Measurements from ENCODE around the gene UBXN2A. TPM values are rescaled to one million over a fixed set of nuclear protein-coding genes. Genes with fewer than 3 reads are reported as not detected.
"Not testable (repeated sequence)": the region's sequence is repeated elsewhere in the genome, so short reads cannot be mapped to it uniquely, and the experiment has no call there.

The UBXN2A gene
- total RNA-seq, 1 donor from 2014 or later, result 18.5 TPM

DNA sequence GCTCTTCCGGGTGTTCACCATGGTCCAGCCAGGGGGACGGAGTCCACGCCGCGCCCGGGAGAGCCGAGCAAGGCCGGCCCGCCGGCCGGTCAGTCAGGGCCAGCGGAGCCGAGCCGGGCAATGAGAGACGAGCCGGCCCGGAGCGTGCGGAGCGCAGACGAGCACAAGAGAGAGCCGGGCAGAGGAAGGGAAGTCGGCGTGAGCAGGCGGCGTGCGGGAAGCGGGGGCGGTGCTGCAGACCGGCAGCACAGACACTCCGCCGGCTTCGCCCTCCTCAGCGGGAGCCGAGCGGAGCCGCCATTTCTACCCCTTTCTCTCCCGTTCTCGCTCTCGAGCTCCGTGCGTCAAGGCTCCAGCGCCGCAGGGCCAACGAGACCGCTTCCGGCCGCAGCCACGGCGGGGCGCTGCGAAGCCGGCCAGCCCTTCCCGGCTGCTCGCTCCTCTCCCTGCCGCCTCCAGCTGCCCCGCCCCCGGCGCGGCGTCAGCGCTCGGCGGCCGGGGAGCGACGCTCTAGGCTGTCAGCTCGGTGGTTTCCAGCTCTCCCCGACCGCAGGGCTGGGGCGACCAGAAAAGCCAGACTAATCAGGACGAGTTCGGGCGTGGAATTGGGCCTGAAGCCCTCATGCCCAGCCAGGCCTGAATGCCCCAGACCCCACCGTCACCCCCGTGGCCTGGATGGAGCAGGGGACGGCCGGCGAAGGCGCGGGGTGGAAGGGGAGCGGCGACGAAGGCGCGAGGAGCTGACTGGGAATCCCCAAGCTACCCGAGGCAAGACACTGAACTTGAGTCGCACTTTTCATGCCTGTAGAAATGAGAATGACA lies 13.3 kb upstream of the UBXN2A start, which contains the start of gene ATAD2B:
Gene ATAD2B (minus strand): TSS at position 374 of the 822 bp plus-strand sequence. CDS start 353 bp downstream, at position 21.
- intact Hi-C loops (cut with DNase I), result loop anchor here (5.0 kb wide), 1 partner anchor 150 kb away; the partner anchor contains the start of gene SF3B6
- DNase-seq (peak; percentile 95), ATAC-seq (ENCODE audit: poor library complexity) (peak; percentile 98)

DNA sequence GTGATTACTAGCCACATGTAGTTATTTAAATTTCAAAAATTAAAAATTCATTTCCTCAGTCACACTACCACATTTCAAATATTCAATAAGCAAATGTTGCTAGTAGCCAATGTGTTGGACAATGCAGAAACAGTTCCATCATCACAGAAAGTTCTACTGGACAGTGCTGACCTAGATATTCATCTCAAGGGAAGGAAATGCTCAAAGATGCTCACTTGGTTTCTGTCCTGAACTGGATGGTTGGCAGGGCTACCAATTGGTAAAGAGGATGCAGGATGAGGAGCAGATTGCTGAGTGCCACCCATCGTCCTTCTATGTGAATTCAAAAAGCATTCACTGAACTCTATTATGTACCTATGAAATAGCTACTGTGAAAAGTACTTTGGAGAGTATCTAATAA lies 6.0 kb upstream of the UBXN2A start:
- no peak for ATAC-seq (ENCODE audit: poor library complexity)
- intact Hi-C loops (cut with DNase I), result no loop called here
- no peak for DNase-seq

- DNase-seq (no peak), ATAC-seq (ENCODE audit: poor library complexity) (peak; percentile 42)
- intact Hi-C loops (cut with DNase I), result no loop called here
Observed at GRCh38 chr2:23940718-23941620, 706 bp downstream of the UBXN2A start.

DNA sequence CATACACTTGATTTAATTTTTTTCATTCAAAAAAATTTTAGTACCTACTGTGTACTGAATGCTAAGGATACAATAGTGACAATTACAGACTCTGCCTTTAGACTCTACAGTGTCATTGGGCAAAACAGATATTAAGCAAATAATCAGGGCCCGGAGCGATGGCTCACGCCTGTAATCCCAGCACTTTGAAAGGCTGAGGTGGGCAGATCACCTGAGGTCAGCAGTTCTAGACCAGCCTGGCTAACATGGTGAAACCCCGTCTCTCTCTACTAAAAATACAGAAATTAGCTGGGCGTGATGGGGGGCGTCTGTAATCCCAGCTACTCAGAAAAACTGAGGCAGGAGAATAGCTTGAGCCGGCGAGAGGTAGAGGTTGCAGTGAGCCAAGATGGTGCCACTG lies 1.4 kb downstream of the UBXN2A start:
- DNase-seq (no peak), ATAC-seq (ENCODE audit: poor library complexity) (no peak)
- intact Hi-C loops (cut with DNase I), result no loop called here

DNA sequence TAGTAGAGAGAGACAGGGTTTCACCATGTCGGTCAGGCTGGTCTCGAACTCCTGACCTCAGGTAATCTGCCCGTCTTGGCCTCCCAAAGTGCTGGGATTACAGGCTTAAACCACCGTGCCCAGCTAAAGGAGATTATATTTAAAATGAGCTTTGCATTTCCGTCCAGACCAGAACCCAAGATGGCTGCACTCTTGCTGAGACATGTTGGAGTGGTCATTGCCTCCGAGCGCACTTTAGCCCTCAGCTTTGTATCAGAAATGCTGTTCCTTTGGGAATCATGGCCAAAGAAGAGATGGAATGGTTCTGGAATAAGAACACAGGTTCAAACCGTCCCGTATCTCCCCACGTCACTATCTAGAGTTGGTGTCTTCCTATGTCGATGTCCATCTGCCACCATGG lies 3.4 kb downstream of the UBXN2A start:
- no peak for DNase-seq
- ATAC-seq (ENCODE audit: poor library complexity), result no peak
- intact Hi-C loops (cut with DNase I), result no loop called here

DNA sequence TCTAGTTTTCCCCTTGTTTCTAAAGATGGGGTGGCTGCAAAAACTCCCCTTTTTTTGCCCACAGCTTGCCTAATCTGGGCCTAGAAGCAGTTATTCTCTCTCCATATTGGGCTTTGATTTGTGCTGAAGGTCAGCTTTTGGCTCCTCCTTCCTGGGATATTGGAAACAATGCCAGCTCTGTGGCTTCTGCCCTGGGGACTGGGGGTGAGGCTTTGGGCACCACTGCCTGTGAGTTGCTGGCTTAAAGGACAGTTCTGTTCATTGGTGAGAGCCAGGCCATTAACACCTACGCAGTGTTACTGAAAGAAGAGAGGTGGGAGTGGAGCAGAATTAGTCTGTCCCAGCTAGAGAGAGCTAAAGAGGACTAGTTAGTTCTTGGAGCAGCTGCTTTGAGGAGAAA lies 4.3 kb downstream of the UBXN2A start:
- ATAC-seq (ENCODE audit: poor library complexity) (peak; percentile 14), DNase-seq (no peak)
- intact Hi-C loops (cut with DNase I), result no loop called here

GRCh38 chr2:23944976-23945375 lies 4.7 kb downstream of the UBXN2A start:
- no peak for ATAC-seq (ENCODE audit: poor library complexity)
- intact Hi-C loops (cut with DNase I), result no loop called here
- no peak for DNase-seq

DNA sequence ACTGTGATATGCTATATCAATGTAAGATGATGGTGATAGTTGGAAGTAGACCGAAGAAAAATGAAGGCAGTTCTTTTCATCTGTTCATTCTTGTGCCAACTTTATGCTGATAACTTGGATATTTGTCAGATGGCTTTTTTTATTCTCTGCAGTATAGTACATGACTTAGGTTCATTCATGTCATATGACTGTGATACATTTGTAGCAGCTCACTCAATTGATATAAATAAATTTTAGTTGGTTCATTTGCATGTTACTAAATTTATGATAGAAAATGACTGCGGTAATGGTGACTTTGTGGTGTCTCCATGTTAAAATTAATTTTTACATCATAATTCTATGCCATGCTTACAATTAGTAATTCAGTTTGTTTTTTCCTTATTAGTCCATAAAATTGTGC lies 7.1 kb downstream of the UBXN2A start:
- DNase-seq, result no peak
- no peak for ATAC-seq (ENCODE audit: poor library complexity)
- intact Hi-C loops (cut with DNase I), result no loop called here

DNA sequence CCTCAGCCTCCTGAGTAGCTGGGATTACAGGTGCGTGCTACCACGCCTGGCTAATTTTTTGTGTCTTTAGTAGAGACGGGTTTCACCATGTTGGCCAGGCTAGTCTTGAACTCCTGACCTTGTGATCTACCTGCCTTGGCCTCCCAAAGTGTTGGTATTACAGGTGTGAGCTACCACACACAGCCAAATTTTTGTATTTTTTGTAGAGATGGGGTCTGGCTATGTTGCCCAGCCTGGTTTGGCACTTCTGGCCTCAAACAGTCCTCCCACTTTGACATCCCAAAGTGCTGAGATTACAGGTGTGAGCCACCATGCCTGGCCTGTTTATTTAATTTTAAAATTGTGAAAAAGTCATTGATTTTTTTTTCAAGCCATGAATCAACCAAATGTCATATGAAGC lies 12.3 kb downstream of the UBXN2A start:
- DNase-seq; intact Hi-C loops (cut with DNase I); ATAC-seq (ENCODE audit: poor library complexity): not testable (repeated sequence)

GRCh38 chr2:23953625-23954024 lies 13.4 kb downstream of the UBXN2A start:
- intact Hi-C loops (cut with DNase I), result no loop called here
- no peak for ATAC-seq (ENCODE audit: poor library complexity)
- DNase-seq, result no peak

- intact Hi-C loops (cut with DNase I), result no loop called here
- peak; percentile 72 for ATAC-seq (ENCODE audit: poor library complexity)
Observed at GRCh38 chr2:23954325-23955014, 14.2 kb downstream of the UBXN2A start.

GRCh38 chr2:23967846-23968245 lies 27.6 kb downstream of the UBXN2A start:
- no peak for DNase-seq
- no peak for ATAC-seq (ENCODE audit: poor library complexity)
- intact Hi-C loops (cut with DNase I), result no loop called here

More at GRCh38 chr2:23954325-23955014, 14.2 kb downstream of the UBXN2A start:
- no peak for DNase-seq

GRCh38 chr2:23976883-23977282 lies 36.6 kb downstream of the UBXN2A start:
- ATAC-seq (ENCODE audit: poor library complexity) (no peak), DNase-seq (no peak)
- intact Hi-C loops (cut with DNase I), result no loop called here

GRCh38 chr2:23988371-23988770 lies 48.1 kb downstream of the UBXN2A start:
- ATAC-seq (ENCODE audit: poor library complexity), result no peak
- DNase-seq, result no peak
- intact Hi-C loops (cut with DNase I), result no loop called here

- intact Hi-C loops (cut with DNase I), result no loop called here
- no peak for ATAC-seq (ENCODE audit: poor library complexity)
Observed at GRCh38 chr2:23992931-23993330, 52.7 kb downstream of the UBXN2A start.

GRCh38 chr2:23993736-23994269 lies 53.5 kb downstream of the UBXN2A start:
- intact Hi-C loops (cut with DNase I), result no loop called here
- no peak for DNase-seq
- no peak for ATAC-seq (ENCODE audit: poor library complexity)

More at GRCh38 chr2:23992931-23993330, 52.7 kb downstream of the UBXN2A start:
- no peak for DNase-seq

DNA sequence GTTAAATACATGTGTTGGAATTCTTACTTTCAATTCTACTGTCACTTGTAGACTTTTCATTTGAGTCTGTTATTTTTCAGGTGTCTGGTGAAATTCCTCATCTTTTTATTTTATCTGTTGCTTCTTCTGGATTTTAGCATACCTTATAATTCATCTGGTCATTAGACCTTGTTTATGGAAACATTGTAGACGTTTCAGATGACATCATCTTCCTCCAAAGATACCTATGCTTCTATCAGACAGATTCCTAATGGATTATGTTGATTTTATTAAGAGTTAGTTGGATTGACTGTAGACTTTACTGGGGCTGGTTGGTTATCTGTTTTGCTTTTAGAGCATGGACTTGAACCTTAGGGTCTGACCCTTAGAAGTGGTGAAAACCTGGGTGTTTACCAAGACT lies 54.3 kb downstream of the UBXN2A start:
- intact Hi-C loops (cut with DNase I), result no loop called here
- no peak for DNase-seq
- ATAC-seq (ENCODE audit: poor library complexity), result no peak

- ATAC-seq (ENCODE audit: poor library complexity) (no peak), DNase-seq (no peak)
- intact Hi-C loops (cut with DNase I), result no loop called here
Observed at GRCh38 chr2:24007693-24008092, 67.4 kb downstream of the UBXN2A start.

Measured in Right ventricle myocardium superior (tissue), 1 donor.